HG03432 (cell line): ENCODE measurements around the gene TOE1.
A peak's percentile ranks its signal among the peaks of the same experiment; 100 is the strongest.

Experiments used
- ATAC-seq: cut with Tn5 transposase; IDR thresholded peaks from one replicate; pipeline ENCODE4 v1.9.1; 2021; ENCODE audit warnings: mild to moderate bottlenecking, moderate library complexity; ENCODE audit not compliant: unreplicated experiment

Gene TOE1

DNA sequence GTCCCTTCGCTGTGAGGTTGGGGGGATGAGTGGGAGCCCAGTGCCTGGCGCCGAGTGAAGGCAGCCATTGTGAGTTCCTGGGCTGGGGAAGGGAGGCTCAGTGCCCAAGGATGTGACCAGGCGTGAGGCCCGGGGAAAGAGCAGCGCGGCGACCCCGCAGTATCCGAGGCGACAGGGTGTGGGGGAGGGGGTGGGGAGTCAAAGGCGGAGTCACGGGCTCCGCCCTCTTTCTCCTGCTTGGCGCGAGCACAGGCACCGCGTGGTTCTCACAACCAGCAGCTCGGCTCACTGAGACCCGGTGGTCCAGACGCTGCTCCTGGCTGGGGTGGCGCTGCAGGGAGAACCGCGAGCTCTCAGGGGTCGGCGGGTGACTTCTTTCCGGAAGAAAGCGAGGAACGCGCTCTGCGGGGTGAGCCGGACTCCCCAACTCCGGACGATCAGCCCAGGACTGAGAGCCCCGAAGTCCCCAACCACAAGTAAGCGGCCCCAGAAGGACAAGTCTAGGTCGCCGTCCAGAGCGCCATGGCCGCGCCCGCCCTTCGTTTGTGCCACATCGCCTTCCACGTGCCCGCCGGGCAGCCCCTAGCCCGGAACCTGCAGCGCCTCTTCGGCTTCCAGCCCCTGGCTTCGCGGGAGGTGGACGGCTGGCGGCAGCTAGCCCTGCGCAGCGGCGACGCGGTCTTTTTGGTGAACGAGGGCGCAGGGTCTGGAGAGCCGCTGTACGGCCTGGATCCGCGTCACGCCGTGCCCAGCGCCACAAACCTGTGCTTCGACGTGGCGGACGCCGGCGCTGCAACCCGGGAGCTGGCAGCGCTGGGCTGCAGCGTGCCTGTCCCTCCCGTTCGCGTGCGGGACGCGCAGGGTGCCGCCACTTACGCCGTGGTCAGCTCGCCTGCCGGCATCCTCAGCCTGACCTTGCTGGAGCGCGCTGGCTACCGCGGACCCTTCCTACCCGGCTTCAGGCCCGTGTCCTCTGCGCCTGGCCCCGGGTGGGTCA lies 13.0 kb upstream of the TOE1 start, which contains the start of gene HPDL:
Gene HPDL, plus strand, starts transcription at position 269 of the 997 bp plus-strand sequence. Its CDS starts 254 bp downstream, at position 523.
- ATAC-seq = peak; percentile 74

DNA sequence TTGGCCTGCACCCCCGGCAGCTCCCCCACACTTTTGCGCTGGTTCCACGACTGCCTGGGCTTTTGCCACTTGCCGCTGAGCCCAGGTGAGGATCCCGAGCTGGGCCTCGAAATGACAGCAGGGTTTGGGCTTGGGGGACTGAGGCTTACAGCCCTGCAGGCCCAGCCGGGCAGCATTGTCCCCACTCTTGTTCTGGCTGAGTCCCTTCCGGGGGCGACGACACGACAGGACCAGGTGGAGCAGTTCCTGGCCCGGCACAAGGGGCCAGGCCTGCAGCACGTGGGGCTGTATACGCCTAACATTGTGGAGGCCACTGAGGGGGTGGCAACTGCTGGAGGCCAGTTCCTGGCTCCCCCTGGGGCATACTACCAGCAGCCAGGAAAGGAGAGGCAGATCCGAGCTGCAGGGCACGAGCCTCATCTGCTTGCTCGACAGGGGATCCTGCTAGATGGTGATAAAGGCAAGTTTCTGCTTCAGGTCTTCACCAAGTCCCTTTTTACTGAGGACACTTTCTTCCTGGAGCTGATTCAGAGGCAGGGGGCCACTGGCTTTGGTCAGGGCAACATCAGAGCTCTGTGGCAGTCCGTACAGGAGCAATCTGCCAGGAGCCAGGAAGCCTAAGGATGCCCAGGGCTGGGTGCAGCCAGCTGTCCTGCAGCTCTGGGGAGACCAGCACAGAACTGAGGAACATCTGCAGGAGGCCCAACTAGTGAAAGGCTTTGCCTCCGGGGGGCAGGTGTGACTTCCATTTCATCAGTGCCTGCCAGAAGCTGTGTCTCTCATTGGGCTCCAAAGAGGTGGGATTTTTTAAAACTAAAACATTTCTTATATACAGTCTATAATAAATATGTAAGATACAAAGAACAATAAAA lies 12.1 kb upstream of the TOE1 start:
- no peak for ATAC-seq

DNA sequence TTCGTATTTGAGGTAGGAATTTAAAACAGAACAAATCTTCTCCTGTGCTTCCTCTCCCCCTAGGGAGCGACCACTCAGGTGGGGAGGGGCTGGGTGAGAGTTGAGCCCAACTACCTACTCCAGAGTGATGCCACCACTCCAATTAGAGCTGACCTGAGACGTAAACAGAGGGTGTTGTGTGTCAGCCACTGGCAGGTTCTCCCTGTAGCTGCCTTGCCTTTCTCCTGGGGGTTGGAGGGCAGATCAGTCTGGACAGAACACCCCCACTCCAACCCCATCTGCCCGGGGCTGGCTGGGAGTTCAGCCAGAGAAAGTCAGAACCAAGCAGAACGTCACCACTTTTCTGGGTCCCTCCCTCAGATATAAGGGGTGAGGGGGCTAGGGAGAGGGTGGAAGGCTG lies 11.3 kb upstream of the TOE1 start:
- ATAC-seq = no peak

DNA sequence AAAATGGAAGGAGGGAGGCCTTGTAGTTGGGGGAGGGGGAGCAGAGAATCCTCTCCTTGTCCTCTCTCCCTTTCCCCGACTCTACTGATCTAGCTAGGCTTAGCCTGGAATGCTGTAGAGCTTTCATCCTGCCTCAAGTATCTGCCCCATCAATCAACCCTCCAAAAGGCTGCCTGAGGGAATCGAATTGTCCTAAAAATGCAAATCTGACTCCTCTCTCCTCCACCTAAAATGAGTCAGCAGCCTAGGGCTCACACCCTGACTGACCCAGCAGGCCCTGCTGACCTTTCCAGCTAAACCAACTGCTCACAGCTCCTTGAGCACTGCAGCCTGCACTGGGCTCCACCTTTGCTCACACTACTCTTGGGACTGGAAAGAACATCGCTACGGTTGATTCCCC lies 10.5 kb upstream of the TOE1 start:
- no peak for ATAC-seq

DNA sequence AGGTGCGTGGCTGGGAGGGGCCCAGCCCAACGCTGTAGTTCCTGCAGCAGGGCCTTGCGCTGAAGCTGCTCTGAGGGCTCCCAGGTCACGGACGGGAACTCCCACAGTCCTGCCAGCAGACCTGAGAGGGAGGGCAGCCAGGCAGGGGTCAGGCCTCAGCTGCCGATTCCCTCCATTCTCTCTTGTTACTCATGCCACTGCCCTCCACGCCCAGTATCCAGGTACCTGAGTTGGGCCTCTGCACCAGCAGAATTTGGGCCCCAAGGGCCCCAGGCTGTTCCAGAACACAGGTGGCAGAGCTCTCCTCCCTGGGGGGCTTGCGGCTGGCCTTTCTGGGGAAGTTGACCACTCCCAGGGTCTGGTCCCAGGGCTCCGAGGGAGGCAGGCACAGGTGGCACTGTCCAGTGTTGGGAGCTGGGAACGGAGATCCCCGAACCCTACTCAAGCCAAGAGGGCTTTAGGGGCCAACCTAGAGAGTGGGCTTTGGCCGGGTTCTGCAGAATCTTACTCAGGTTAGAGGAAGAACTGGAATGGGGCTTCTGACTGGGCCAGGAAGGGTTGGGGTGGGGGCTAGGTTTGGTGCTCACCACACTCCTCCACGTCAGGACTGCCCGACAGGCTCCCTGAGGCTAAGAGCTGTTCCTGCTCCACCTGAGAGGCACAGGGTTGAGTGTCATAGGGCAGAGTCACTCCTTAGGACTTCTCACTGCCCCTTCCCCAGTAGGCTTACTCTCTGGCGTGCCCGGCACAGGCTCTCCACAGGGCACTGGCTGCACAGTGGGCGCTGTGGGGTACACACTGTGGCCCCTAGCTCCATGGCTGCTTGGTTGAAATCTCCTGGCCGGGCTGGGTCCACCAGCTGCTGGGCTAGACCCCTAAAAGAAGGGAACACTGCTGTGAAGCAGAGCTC lies 8.3 kb upstream of the TOE1 start:
- no peak for ATAC-seq

DNA sequence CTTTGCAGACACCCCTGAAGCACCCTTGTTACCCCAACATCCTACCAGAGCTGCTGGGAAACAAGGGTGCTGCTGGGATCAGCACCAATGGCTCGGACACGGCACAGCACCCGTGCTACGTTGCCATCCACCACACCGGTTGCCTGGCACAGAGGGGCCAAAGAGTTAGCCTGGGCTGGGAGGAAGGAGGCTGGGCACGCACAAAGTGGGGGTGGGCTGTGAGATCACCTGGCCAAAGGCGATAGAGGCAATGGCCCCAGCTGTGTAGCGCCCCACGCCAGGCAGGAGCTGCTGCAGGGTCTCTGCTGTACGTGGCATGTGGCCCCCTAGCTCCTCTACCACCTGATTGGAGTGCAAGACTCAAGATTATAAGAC lies 7.6 kb upstream of the TOE1 start:
- no peak for ATAC-seq

DNA sequence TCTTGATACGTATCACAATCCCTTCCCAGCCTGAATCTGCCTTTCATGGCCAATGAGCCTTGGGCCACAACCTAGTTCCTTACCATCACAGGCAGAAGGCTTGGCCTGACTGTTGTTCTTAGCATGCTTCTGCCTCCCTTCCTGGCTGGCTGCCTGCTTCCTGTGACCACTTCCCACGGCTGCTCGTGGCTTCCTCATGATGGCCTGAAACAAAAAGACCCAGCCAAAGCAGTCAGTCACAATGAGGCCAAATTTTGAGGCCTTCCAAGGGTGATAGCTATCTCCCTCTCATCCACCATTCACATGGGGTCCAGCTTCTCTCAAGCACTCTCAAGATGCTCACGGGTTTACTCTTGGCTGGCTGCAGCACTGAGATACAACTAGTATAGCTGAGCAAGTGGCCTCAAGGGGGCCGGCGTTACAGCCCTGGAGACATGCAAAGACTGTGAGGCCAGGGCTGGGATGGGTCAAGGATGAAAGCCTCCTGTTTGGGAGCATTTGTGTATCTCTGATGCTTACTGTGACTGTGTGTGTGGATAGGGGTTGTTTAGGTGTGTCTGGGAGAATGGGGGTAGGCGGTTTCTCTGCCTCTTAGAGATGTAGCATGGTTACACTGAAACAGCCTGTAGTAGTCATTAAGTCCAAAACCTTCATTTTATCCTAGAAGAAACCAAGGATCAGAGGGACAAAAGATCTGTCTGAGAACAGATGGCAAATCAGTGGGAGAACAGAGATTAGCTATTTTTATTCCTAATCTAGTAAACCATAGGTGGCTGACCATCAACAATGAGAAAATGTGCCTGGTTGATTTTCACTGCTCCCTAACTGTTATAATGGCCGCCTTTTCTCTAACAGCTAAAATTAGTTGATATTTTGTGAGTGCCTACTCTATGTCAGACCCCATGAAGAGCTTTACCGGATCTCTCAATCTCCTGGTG lies 5.4 kb upstream of the TOE1 start:
- no peak for ATAC-seq

DNA sequence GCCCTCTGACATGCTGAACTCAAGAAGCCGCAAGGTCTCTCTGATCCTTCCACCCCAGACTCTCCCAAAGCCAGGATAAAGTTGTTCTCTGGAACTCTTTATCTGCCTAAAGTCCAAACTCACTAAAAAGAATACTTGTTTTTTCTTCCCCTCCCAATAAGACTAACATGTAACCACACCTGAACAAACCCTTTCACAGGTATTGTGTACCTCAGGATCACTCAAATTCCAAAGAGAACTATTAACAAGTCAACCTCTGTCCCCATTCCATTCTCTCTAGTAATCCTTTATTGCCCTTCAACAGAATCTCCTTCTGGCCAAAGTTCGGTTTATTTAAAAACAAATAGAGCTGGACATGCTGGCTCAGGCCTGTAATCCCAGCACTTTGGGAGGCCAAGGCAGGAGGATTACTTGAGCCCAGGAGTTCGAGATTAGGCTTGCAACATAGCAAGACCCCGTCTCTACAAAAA lies 4.1 kb upstream of the TOE1 start:
- ATAC-seq = no peak

DNA sequence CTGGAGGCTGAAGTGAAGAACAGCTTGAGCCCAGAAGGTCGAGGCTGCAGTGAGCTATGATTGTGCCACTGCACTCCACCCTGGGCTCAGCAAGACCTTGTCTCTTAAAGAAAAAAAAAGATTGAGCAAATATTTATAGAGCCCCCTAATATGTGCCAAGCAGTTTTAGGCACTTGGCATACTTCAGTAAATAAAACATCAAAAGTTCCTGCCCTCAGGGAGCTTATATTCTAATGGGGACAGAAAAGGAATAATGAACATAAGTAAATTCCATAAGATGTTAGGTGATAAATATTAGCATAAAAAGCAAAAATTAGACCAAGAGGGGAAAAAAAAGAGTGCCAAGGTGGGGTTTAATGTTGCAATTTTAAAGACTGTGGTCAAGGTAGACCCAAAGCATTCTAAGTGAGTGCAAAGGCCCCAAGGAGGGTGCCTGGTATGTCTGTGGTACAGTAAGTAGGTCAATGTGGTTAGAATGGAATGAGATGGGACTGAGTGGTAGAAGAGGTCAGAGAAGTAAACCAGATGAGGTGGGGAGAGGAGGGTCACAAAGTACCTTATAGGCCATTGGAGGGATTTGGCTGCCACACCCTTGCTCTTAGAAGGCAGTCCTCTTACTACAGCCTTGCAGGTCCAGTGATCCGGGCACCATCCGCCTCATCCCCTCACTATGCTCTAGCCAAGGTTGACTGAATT lies 2.2 kb upstream of the TOE1 start:
- no peak for ATAC-seq

DNA sequence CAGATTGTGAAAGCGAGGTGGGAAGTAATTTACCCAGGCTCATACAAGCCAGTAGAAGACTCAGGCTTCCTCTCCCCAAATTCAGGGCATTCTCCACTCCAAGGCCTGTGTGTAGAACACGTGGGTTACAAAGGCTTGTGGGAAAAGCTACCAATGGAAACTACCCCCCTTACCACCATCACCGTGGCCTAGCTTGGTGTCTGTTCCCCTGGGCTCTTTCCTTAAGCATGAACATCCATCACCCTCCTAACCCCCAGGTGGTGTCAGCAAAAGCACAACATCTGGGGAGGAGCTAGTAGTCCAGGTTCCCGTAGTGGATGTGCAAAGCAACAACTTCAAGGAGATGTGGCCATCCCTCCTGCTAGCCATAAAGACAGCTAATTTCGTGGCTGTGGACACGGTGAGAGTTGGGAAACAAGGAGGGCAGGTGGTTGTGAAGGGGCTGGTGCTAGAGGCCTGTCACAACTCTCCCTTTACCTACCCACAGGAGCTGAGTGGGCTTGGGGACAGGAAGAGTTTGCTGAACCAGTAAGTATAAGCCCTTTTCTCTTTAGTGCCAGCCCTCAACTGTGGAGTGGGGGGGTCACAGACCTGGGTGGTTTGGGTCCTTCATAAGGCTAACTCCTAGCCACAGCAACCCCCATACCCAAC lies 971 bp downstream of the TOE1 start:
- no peak for ATAC-seq

DNA sequence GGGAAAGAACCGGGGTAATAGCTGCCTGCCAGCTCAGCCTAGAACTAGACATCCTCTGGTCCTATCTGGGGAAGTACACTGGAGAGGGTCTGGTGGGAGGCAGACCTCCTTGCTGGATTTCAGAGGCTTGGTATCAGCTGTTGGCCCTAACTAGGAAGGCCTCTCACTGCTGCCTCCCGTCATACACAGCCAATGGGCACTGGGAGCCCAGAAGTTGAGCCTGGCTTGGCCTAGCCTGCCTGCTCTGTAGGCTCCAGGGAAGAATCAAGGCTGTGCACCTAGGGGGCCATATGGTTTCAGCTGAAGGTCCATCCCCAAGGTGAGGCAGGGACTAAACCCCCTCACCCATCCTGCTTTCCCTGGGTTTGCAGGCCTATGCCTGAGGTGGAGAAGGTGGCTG lies 4.5 kb downstream of the TOE1 start:
- ATAC-seq = no peak

DNA sequence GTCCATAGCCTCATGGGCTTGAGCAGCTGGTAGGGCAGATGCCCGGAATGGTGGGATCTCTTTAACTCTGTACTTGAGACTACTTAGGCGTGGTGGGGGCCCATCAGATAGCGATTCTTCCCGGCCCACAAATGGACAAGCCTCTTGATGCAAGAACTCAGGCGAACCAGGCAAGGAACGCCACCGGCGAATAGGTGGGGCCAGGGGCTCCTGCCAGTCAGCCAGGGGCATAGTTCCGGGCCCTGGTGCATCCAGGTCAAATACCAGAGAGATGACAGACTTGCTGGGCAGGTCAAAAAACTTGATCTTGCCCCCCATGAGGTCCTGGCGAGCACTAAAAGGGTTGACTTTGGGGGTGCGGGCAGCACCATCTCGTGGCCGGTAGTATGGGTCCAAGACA lies 5.0 kb downstream of the TOE1 start:
- ATAC-seq = no peak

DNA sequence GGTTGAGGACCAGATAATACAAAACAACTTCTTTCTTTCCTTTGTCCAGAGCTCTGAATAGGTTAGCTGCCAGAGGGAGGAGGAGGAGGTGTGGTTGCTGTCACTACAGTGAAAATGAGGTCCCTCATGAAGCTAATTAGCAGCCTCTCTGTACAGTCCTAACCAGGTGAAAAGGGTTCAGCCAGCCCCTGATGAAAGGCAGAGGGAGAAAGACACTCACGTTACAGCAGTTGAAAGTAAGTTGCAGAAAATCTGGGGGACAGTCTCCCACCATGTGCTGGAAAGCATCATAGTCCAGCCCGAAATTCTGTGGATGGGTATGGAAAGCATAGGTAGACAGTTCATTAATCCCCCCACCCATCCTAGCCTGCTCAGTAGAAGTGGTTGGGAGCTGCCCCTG lies 6.5 kb downstream of the TOE1 start:
- no peak for ATAC-seq

DNA sequence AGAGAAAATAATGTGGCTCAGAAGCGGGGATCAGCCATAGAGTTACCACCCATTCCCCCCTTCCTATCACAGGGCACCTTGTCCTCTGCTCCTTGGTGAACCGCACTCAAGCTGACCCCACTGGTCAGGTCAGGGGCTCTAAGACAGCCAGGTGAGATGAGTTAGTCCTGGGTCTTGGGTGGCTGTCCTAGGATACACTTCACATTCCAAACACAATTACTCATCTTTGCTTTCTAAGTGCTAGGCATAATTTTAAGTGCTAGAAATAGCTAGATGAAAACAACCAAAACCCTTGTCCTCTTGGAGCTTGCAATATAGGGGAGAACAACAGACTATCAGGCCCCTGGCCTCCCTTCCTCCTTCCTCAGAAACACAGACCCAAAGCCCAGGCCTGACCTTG lies 8.1 kb downstream of the TOE1 start:
- no peak for ATAC-seq

DNA sequence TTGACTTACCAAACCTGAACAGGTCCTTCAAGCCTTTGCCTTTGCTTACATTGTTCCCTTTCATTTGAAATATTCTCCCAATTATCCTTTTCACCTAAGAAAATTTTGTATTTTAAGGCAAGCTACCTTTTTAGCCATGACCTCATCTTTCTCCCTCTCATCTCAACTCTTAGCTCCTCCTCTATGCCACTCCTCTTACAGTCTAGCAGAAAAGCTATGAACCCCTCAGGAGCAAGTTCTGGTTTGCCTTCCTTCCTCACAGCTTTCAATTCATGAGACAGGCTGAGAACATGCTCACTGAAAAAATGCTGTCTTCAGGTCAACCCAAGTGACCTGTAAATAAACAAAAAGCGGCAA lies 8.6 kb downstream of the TOE1 start:
- no peak for ATAC-seq

DNA sequence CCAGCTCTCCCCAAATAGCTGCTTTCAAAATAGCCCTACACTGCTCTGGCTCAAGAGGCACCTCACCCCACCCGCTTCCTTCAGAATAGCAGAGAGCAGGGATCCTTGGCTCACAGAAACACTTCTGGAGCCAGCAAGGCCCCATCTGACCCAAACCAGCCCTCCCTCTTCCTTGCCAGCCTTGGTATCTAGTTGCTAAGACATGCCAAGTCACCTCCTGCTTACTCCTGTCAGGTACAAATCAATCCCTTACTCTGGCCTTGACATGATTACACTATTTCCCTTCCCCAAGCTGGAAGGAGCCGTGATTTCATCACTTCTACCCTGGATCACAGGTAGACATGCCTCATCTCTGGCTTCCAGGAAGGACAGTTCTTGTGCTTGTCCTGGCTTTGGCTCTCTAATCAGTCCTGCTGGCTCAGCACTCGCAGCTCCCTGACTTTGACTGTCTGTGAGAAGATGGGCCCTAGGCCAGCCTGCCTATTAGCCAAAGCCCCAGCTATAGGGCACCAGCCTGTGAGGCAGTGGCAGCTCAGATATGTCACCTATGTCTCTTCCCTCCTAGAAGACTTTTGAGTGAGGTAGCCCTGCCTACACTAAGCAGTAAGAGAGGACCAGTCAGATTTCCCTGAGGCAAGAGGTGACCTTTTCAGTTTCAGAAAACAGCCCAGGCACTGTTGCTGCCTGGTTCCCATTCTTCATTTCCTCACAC lies 9.2 kb downstream of the TOE1 start:
- ATAC-seq = no peak

DNA sequence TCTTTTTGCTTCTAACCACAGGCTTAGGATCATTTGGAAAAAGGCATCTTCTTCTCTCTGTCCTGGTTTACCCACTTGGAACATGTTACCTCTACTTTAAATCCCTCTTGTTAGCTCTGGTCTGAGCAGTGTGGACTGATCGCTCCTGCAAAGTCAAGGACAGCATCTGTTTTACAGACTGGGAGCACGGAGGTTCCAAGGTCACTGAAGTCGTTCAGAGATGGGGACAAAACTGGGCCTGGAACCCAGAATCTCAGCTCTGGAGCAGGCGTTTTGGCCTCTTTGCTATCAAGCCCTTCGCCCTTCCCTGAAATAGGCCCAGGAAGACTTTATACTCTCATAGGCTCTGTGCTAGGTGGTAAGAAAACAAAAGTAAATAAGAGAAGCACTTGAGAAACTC lies 11.5 kb downstream of the TOE1 start:
- ATAC-seq = no peak

DNA sequence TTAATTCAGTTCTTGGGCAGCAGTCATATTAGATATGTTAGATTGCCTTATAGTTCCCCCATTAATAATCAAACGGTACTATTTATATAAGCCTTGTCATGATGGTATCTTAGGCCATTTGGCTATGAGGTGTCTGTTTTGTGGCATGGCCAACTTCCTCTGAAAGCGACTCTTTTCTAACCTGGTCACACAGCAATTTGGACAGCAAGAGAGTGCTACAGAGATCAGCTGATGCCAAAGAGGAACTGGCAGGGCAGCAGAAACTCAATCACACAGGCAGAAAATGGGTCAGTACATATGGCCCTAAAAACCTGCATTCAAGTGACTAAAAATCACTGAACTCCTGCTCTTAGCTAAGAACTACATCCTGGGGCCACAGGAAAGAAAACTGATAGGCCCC lies 13.7 kb downstream of the TOE1 start:
- ATAC-seq = no peak
